ENCODE results near the gene NFASC. TPM values are rescaled to one million over a fixed set of nuclear protein-coding genes. Genes with fewer than 3 reads are reported as not detected.

NFASC gene
- total RNA-seq, 2 experiments from 2014 or later, result not detected

DNA sequence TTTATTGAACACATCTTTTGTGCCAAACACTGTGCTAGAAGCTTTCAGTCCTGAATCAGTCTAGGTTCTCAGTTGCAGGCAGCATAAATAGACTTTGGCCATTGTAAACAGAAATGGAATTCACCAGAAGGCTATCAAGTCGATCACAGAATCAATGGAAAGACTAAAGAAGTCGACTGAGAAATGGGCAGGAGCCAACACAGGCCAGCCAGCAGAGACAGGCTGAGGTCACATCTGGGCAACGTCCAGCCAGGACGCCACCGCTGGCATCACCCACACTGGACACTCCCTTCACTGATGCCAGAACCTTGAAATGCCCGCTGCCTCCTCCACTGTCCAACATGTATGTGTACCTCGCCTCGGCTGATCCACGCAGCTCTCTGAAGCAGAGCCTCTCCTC is 166.9 kb downstream of the NFASC start:
- Histone ChIP-seq H3K36me3 (ENCODE audit: insufficient read depth, low read length) (no peaks in the 10 kb centered on the region), H3K9me3 (ENCODE audit: low read length) (no peaks in the 10 kb centered on the region), H4K20me1 (ENCODE audit: insufficient read depth, low read length) (no peaks in the 10 kb centered on the region), H3K79me2 (ENCODE audit: insufficient read depth, low read depth, low read length) (no peaks in the 10 kb centered on the region), H3K9me2 (ENCODE audit: insufficient read depth, low read length) (no peaks in the 10 kb centered on the region), H3K27ac (ENCODE audit: low read depth, low read length, poor library complexity, severe bottlenecking) (no peak overlapping the region), H3K4me3 (ENCODE audit: low read depth, low read length, poor library complexity, severe bottlenecking) (no peak overlapping the region), H3K4me1 (ENCODE audit: insufficient read depth, low read length, poor library complexity, severe bottlenecking) (no peaks in the 10 kb centered on the region), H2AFZ (ENCODE audit: low read length) (no peak overlapping the region), H3K4me2 (ENCODE audit: low read length) (no peak overlapping the region)
- no peak for DNase-seq (ENCODE audit: low spot score)
- CTCF ChIA-PET (ENCODE audit: unreplicated experiment), result no interaction called here
- no TSS peak for BruUV-seq (replicated peaks)
- POLR2A ChIA-PET, result no interaction called here
- TF ChIP-seq CTCF (conservative IDR thresholded peaks at IDR 0.05; ENCODE audit: low read length) (no peak), EZH2phosphoT487 (IDR thresholded peaks at IDR 0.05; ENCODE audit: borderline replicate concordance, low read depth, low read length) (no peak)
- intact Hi-C loops (cut with micrococcal nuclease; ENCODE audit: unreplicated experiment), result no loop called here

- no peak for DNase-seq (ENCODE audit: low spot score)
- BruUV-seq (replicated peaks), result no TSS peak
- CTCF ChIA-PET (ENCODE audit: unreplicated experiment), result no interaction called here
These were observed 167.6 kb downstream of the NFASC start for GRCh38 chr1:205038132-205038786.

More at GRCh38 chr1:205038132-205038786, 167.6 kb downstream of the NFASC start:
- H3K79me2 ChIP-seq (ENCODE audit: insufficient read depth, low read depth, low read length), result no peaks in the 10 kb centered on the region
- no peak overlapping the region for H3K4me3 ChIP-seq (ENCODE audit: low read depth, low read length, poor library complexity, severe bottlenecking)
- H3K36me3 ChIP-seq (ENCODE audit: insufficient read depth, low read length), result no peaks in the 10 kb centered on the region
- no peak overlapping the region for H3K4me2 ChIP-seq (ENCODE audit: low read length)
- H4K20me1 ChIP-seq (ENCODE audit: insufficient read depth, low read length), result no peaks in the 10 kb centered on the region
- no peak overlapping the region for H3K27ac ChIP-seq (ENCODE audit: low read depth, low read length, poor library complexity, severe bottlenecking)
- no peaks in the 10 kb centered on the region for H3K9me2 ChIP-seq (ENCODE audit: insufficient read depth, low read length)
- H2AFZ ChIP-seq (ENCODE audit: low read length), result no peak overlapping the region
- no peaks in the 10 kb centered on the region for H3K4me1 ChIP-seq (ENCODE audit: insufficient read depth, low read length, poor library complexity, severe bottlenecking)
- POLR2A ChIA-PET, result interaction anchor here (0.6 to 0.7 kb wide), 2 partner anchors 50 to 1459 kb away, joined by 3 to 4 read pairs; no protein-coding TSS in a partner anchor
- H3K9me3 ChIP-seq (ENCODE audit: low read length), result no peaks in the 10 kb centered on the region
- no peak for TF ChIP-seq EZH2phosphoT487 (IDR thresholded peaks at IDR 0.05; ENCODE audit: borderline replicate concordance, low read depth, low read length)
- no peak for TF ChIP-seq CTCF (conservative IDR thresholded peaks at IDR 0.05; ENCODE audit: low read length)
- intact Hi-C loops (cut with micrococcal nuclease; ENCODE audit: unreplicated experiment), result no loop called here
